Measurements from ENCODE around the gene MRPL19. TPM values are rescaled to one million over a fixed set of nuclear protein-coding genes. Genes with fewer than 3 reads are reported as not detected.
"Not testable (repeated sequence)": the region's sequence is repeated elsewhere in the genome, so short reads cannot be mapped to it uniquely, and the experiment has no call there.

The MRPL19 gene
- total RNA-seq, 2 donors from 2014 or later = 42.7 to 43.5 TPM

GRCh38 chr2:75647771-75648170 lies 1.2 kb downstream of the MRPL19 start:
- intact Hi-C loops (cut with DNase I) = no loop called here
- no peak for DNase-seq (ENCODE audit: low spot score)

GRCh38 chr2:75654012-75654411 lies 7.4 kb downstream of the MRPL19 start:
- intact Hi-C loops (cut with DNase I) = no loop called here

GRCh38 chr2:75655861-75656260 lies 9.3 kb downstream of the MRPL19 start:
- intact Hi-C loops (cut with DNase I) = no loop called here
- no peak for DNase-seq (ENCODE audit: low spot score)

More at GRCh38 chr2:75654012-75654411, 7.4 kb downstream of the MRPL19 start:
- no peak for DNase-seq (ENCODE audit: low spot score)

- intact Hi-C loops (cut with DNase I) = no loop called here
- DNase-seq (ENCODE audit: low spot score) = no peak
Observed at GRCh38 chr2:75656563-75656962, 10.0 kb downstream of the MRPL19 start.

- intact Hi-C loops (cut with DNase I) = no loop called here
Observed at GRCh38 chr2:75657798-75658197, 11.2 kb downstream of the MRPL19 start.

GRCh38 chr2:75666911-75667310 lies 20.3 kb downstream of the MRPL19 start:
- DNase-seq (ENCODE audit: low spot score) = no peak
- intact Hi-C loops (cut with DNase I) = no loop called here

More at GRCh38 chr2:75657798-75658197, 11.2 kb downstream of the MRPL19 start:
- DNase-seq (ENCODE audit: low spot score) = no peak

- DNase-seq (ENCODE audit: low spot score) = no peak
- intact Hi-C loops (cut with DNase I) = no loop called here
Observed at GRCh38 chr2:75667884-75668283, 21.3 kb downstream of the MRPL19 start.

GRCh38 chr2:75675423-75675822 lies 28.8 kb downstream of the MRPL19 start:
- intact Hi-C loops (cut with DNase I) = not testable (repeated sequence)

GRCh38 chr2:75675908-75676307 lies 29.3 kb downstream of the MRPL19 start:
- DNase-seq (ENCODE audit: low spot score) = no peak
- intact Hi-C loops (cut with DNase I) = no loop called here

More at GRCh38 chr2:75675423-75675822, 28.8 kb downstream of the MRPL19 start:
- not testable (repeated sequence) for DNase-seq (ENCODE audit: low spot score)

- no peak for DNase-seq (ENCODE audit: low spot score)
- intact Hi-C loops (cut with DNase I) = no loop called here
Observed at GRCh38 chr2:75676464-75676863, 29.9 kb downstream of the MRPL19 start.

- intact Hi-C loops (cut with DNase I) = no loop called here
- DNase-seq (ENCODE audit: low spot score) = no peak
Observed at GRCh38 chr2:75679556-75679955, 33.0 kb downstream of the MRPL19 start.

- DNase-seq (ENCODE audit: low spot score) = no peak
- intact Hi-C loops (cut with DNase I) = no loop called here
Observed at GRCh38 chr2:75680402-75680801, 33.8 kb downstream of the MRPL19 start.

GRCh38 chr2:75683430-75683829 lies 36.8 kb downstream of the MRPL19 start:
- intact Hi-C loops (cut with DNase I); DNase-seq (ENCODE audit: low spot score): not testable (repeated sequence)

- intact Hi-C loops (cut with DNase I) = no loop called here
- no peak for DNase-seq (ENCODE audit: low spot score)
Observed at GRCh38 chr2:75688196-75688595, 41.6 kb downstream of the MRPL19 start.

GRCh38 chr2:75698918-75699317 lies 52.3 kb downstream of the MRPL19 start:
- no peak for DNase-seq (ENCODE audit: low spot score)
- intact Hi-C loops (cut with DNase I) = no loop called here

- intact Hi-C loops (cut with DNase I) = no loop called here
- DNase-seq (ENCODE audit: low spot score) = no peak
Observed at GRCh38 chr2:75702593-75702992, 56.0 kb downstream of the MRPL19 start.

- intact Hi-C loops (cut with DNase I) = no loop called here
- no peak for DNase-seq (ENCODE audit: low spot score)
Observed at GRCh38 chr2:75703589-75704287, 57.2 kb downstream of the MRPL19 start.

GRCh38 chr2:75705921-75706320 lies 59.3 kb downstream of the MRPL19 start:
- intact Hi-C loops (cut with DNase I) = no loop called here
- no peak for DNase-seq (ENCODE audit: low spot score)

GRCh38 chr2:75707901-75708300 lies 61.3 kb downstream of the MRPL19 start:
- DNase-seq (ENCODE audit: low spot score) = no peak
- intact Hi-C loops (cut with DNase I) = no loop called here

GRCh38 chr2:75709297-75709696 lies 62.7 kb downstream of the MRPL19 start:
- intact Hi-C loops (cut with DNase I) = no loop called here
- no peak for DNase-seq (ENCODE audit: low spot score)

GRCh38 chr2:75710220-75710576 lies 63.6 kb downstream of the MRPL19 start:
- intact Hi-C loops (cut with DNase I) = no loop called here
- no peak for DNase-seq (ENCODE audit: low spot score)

All from posterior vena cava (tissue), 2 donors.